Hematopoietic multipotent progenitor cell treated with erythropoietin and hydrocortisone succinate and interleukin-3 and kit ligand, for 6 days (in vitro differentiated cells): Measurements from ENCODE around the gene FOSB.
"Not testable (repeated sequence)": the region's sequence is repeated elsewhere in the genome, so short reads cannot be mapped to it uniquely, and the experiment has no call there.

Experiments
- DNase-seq: peaks from one replicate; pipeline ENCODE4 v3.0.0-alpha.2; 2015

Gene FOSB

DNA sequence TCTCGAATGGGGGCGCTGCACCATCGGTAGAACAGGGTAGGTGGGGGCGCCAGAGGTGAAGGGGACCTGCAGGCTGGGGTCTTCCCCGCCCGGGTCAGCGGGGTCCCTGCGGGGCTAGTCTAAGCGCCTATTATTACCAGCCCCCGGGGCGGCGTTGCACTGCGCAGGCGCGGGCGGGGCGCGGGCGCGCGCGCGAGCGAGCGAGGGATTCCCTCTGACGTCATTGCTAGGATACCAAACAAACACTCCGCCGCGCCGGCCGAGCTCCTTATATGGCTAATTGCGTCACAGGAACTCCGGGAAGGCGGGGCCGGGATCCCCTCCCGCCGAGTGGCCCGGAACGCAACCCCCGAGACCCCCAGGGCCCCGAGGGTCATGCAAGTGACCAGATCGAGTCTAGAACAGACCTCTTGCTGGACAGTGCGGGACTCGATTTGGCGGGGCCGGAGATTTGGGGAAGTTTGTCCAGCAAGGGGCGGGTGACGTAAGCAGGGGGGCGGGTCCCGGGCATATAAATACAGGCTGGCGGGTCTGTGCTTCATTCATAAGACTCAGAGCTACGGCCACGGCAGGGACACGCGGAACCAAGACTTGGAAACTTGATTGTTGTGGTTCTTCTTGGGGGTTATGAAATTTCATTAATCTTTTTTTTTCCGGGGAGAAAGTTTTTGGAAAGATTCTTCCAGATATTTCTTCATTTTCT is at the start of gene FOSB:
TSS of gene FOSB (plus strand) at position 541 of the 703 bp plus-strand sequence. CDS start 591 bp downstream, outside the sequence.
- DNase-seq, result peak; percentile 99

- no peak for DNase-seq
Measured at GRCh38 chr19:45418802-45419201, 49.0 kb upstream of the FOSB start.

DNA sequence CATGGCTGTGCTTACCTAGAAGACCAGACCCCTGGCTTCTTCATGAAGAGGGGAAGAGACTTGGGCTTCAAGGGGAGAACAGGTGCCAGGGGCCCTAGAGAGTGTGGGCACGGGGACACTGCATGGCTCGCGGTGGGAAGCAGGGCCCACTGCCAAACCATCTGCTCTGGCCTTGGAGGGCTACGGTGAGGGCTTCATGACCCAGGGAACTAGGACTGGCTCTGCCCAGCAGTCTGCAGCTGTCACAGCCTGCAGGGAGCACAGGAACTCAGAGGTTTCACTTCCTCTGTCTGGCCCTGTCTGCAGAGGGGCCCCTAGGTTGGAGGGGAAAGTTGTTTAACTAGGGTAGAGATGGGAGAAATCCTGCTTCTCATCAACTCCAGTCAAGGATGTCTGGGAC is 48.4 kb upstream of the FOSB start:
- DNase-seq, result no peak

GRCh38 chr19:45419895-45420294 is 47.9 kb upstream of the FOSB start:
- no peak for DNase-seq

- no peak for DNase-seq
Measured at GRCh38 chr19:45420356-45420755, 47.4 kb upstream of the FOSB start.

DNA sequence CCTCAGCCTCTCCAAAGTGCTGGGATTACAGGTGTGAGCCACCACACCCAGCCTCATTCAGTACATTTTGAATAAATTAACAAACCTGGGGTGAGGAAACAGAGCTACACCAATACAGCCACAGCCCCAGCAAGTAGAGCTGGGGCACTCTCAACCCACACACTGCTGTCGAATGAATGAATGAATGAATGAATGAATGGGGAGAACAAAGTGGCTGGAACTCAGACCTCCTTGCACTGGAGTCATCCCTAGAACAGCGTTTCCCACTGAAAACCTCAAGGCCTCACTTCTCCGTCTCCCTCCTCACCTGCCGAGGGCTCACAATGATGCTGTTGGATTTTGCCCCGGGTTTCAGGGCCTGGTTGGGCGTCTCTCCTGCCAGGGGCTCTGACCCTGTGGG is 46.9 kb upstream of the FOSB start:
- no peak for DNase-seq

DNA sequence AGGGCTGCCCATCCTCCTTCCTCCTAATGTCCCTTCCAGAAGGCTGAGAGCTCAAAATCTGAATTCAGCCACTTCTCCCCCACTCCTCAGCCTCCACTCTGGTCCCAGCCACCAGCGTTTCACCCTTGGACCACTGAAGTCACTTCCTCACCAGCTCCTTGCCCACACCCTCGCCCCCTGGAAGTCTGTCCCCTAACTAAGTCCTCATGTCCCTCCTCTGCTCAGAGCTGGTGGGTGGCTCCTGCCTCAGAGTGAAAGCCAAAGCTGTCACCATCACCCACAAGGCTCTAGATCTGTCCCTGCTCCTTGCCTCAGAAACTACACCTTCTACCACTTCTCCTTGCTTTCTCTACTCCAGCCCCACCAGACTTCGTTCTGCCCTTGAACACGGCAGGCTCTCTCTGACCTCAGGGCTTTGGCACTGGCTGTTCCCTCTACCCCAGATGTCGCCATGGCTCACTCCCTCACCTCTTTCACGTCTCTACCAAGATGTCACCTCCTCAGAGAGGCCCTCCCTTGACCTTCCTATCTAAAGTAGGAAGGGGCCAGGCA is 45.8 kb upstream of the FOSB start:
- DNase-seq, result no peak

DNA sequence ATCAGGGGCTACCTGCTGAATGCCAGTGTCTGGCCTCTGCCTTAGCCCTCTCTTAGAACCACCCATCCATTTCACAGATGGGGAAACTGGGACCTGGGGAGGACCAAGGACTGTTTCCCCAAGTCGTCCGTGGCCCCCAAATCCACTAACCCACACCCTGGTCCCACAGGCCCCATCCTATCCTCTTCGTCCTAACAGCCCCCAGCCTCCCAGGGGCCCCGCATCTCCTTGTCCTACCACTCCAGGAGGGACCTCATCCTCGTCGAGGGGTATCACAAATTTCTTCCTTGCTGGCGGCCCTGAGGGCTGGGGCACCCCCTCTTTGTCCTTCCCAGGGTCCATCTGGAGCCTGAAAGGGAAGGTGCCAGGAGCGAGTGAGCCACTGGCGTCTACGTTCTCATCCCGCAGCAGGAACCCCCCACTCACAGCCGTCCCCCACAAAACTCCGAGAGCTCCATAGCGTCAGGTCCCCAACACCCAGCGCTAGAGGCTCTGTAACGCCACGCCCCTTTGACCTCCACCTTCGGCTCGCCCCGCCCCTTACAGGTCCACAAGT is 44.7 kb upstream of the FOSB start:
- no peak for DNase-seq

- DNase-seq, result peak; percentile 100
Measured at GRCh38 chr19:45423589-45424190, 44.1 kb upstream of the FOSB start, which contains the start of gene ERCC1. ERCC1 (minus strand) TSS chr19:45423917; CDS start chr19:45423374, 543 bp downstream.

GRCh38 chr19:45424191-45425058 is 43.4 kb upstream of the FOSB start:
- DNase-seq, result peak; percentile 78

GRCh38 chr19:45428384-45429231 is 39.2 kb upstream of the FOSB start:
- peak; percentile 17 for DNase-seq

DNA sequence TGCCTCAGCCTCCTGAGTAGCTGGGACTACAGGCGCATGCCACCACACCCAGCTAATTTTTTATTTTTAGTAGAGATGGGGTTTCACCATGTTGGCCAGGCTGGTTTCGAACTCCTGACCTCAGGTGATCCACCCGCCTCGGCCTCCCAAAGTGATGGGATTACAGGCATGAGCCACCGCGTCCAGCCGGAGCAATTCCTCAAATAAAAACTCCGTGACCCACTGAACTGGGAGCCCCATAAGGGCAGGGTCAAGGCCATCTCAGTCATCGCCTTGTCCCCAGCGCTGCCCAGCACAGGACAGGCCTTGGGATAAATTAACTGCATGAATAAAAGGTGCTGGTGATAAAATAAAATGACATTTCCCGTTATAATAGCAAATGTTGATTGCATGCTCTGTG is 37.9 kb upstream of the FOSB start:
- not testable (repeated sequence) for DNase-seq

- DNase-seq, result peak; percentile 59
Measured at GRCh38 chr19:45431008-45431407, 36.8 kb upstream of the FOSB start.

DNA sequence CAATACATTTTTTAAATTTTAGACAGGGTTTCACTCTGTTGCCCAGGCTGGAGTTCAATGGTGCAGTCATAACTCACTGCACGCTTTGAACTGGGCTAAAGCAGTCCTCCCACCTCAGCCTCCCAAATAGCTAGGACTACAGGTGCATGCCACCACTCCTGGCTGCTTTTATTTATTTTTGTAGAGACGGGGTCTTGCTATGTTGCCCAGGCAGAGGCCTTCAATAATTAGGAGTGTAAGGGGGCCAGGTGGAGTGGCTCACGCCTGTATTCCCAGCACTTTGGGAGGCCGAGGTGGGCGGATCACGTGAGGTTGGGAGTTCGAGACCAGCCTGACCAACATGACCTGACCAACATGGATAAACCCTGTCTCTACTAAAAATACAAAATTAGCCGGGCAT is 35.3 kb upstream of the FOSB start:
- DNase-seq, result not testable (repeated sequence)

GRCh38 chr19:45437328-45437727 is 30.5 kb upstream of the FOSB start:
- DNase-seq, result no peak

DNA sequence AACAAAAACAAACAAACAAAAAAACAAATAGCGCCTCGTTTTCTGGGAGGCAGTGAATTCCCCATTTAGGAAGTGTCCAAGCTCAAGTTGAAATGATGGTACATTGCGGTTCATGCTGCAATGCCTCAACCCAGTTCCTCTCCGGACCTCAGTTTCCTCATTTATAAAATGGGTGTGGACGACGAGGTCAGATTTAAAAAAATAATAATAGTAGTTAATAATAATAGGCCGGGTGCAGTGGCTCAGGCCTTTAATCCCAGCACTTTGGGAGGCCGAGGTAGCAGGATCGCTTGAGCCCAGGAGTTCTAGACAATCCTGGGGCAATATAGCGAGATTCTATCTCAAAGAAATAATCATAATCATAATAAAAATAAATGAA is 28.6 kb upstream of the FOSB start:
- DNase-seq, result no peak

DNA sequence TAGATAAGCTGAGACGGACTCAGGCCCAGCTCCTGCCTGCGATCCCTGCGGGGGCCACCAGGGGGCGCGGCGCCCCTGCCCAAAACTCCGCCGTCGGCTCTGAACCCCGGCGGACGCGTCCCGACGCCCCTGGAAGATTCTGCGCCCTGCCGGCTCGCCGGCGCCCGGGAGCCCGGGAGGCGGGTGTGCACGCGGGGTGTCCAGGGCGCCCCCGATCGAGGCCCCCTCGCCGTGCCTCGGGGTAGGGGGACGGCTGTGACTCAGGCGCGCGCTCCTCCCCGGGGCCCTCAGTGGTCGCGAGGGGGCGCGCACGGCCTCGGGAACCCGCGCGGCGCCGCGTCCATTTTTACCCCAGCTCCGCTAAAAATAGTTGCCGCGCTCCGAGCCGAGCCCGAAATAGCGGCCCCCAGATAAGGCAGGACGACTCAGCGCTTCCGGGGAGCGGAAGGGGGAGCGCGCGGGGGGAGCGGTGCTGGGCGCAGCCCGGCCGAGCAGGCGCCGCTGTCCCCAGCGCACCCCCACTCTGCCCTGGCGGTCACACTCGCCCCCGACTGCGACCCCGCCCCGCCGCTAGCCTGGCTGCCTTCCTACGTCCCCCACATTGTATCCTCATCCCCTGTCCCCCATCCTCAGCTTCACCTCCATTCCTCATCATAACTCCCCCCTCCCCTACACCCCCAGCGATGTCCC is 28.1 kb upstream of the FOSB start:
- peak; percentile 87 for DNase-seq

GRCh38 chr19:45440259-45440638 is 27.5 kb upstream of the FOSB start:
- DNase-seq, result no peak

DNA sequence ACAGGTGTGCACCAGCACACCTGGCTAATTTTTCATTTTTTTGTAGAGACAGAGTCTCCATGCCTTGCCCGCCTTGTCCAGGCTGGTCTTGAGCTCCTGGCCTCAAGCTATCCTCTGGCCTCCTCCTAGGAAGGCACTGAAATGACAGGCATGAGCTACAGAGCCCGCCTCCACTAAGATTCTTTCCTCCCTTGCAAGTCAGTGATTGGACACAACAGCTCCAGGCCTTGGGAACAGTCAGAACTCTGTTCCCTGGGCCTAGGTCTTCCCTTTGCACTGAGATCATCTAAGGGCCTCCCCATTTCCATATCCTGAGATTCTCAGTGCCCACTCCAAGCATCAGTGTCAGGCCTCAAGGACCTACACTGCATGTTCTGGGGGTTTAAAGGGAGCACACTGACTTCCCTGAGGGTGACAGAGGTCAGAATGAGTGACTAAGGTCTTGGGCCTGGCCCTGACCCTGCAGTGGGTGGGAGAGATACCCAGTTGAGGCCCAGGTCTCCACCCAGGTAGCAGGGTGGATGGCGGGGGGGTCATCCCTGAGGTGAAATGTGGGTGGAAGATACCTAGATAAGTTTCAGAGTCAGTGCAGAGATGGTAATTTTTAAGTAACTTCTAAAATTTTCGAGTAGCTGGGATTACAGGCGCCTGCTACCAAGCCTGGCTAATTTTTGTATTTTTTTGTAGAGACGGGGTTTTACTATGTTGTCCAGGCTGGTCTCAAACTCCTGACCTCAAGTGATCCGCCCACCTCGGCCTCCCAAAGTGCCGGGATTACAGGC is 26.7 kb upstream of the FOSB start:
- DNase-seq, result peak; percentile 23

- no peak for DNase-seq
Measured at GRCh38 chr19:45442408-45442777, 25.4 kb upstream of the FOSB start.
